AG10803 (cell line): Measurements from ENCODE around the gene C17orf114.

Experiments
- DNase-seq: peaks from one replicate; pipeline ENCODE4 v3.0.0; 2010; ENCODE audit warnings: low read depth
- H3K4me3 ChIP-seq: 2 replicates; pipeline ENCODE4 v1.5.1; 2011; ENCODE audit warnings: mild to moderate bottlenecking, low read length, control low read depth
- CTCF ChIP-seq: conservative IDR thresholded peaks from 2 replicates; pipeline ENCODE4 v1.5.1; 2011; ENCODE audit warnings: mild to moderate bottlenecking, low read length, control low read depth, inconsistent platforms

The C17orf114 gene

GRCh38 chr17:4796552-4796920, 5.6 kb downstream of the C17orf114 start:
- no peak for TF ChIP-seq CTCF
- H3K4me3 ChIP-seq, result peak overlapping the region; percentile 100
- peak; percentile 34 for DNase-seq

GRCh38 chr17:4795168-4795567, 7.0 kb downstream of the C17orf114 start:
- TF ChIP-seq CTCF, result no peak
- no peak for DNase-seq
- no peak overlapping the region for H3K4me3 ChIP-seq

GRCh38 chr17:4790705-4791088, 11.4 kb downstream of the C17orf114 start:
- TF ChIP-seq CTCF, result no peak
- DNase-seq, result no peak
- peak overlapping the region; percentile 71 for H3K4me3 ChIP-seq

- H3K4me3 ChIP-seq, result peak overlapping the region; percentile 71
- DNase-seq, result peak; percentile 78
- peak; percentile 48 for TF ChIP-seq CTCF
Measured at GRCh38 chr17:4789951-4790704, 12.0 kb downstream of the C17orf114 start.

- no peak for DNase-seq
- peak overlapping the region; percentile 71 for H3K4me3 ChIP-seq
- no peak for TF ChIP-seq CTCF
Measured at GRCh38 chr17:4789701-4789950, 12.5 kb downstream of the C17orf114 start.

GRCh38 chr17:4788807-4789700, 13.1 kb downstream of the C17orf114 start, which contains the start of gene GLTPD2:
TSS of gene GLTPD2 (plus strand) at chr17:4788964. CDS start at chr17:4789012, 48 bp downstream.
- DNase-seq, result no peak
- peak within 1 kb of the TSS; percentile 71 for H3K4me3 ChIP-seq
- TF ChIP-seq CTCF, result no peak

- 0 out of 2 replicates have a peak, but pooled peaks have one; percentile 4 for TF ChIP-seq CTCF
- DNase-seq, result no peak
- no peak overlapping the region for H3K4me3 ChIP-seq
Measured at GRCh38 chr17:4788159-4788806, 13.8 kb downstream of the C17orf114 start.
